Stimulated activated CD4-positive, alpha-beta T cell treated with anti-CD3 and anti-CD28 coated beads, Interleukin-12 subunit alpha, Interleukin-12 subunit beta, amount 100 ng/mL, for 4 hours (primary cell): ENCODE measurements around the gene TMEM132D.
"Not testable (repeated sequence)": the region's sequence is repeated elsewhere in the genome, so short reads cannot be mapped to it uniquely, and the experiment has no call there.

Experiments
- DNase-seq: peaks from one replicate; pipeline ENCODE4 v3.0.0-alpha.2; 2020

The TMEM132D gene

GRCh38 chr12:129570796-129571400 lies 332.9 kb downstream of the TMEM132D start:
- DNase-seq: no peak

DNA sequence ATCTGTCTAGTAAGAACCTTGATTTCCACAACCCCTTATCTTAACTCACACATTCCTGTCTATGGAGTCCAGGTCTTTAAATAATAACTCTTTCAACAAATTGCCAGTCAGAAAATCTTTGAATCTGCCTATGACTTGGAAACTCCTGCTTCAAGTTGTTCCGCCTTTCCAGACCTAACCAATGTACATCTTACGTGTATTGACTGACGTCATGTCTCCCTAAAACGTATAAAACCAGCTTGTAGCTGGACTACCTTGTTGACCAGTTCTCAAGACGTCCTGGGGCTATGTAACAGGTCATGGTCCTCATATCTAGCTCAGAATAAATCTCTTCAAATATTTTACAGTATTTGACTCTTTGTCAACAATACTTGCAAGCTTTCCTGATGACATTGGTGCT lies 337.0 kb downstream of the TMEM132D start:
- DNase-seq: no peak

DNA sequence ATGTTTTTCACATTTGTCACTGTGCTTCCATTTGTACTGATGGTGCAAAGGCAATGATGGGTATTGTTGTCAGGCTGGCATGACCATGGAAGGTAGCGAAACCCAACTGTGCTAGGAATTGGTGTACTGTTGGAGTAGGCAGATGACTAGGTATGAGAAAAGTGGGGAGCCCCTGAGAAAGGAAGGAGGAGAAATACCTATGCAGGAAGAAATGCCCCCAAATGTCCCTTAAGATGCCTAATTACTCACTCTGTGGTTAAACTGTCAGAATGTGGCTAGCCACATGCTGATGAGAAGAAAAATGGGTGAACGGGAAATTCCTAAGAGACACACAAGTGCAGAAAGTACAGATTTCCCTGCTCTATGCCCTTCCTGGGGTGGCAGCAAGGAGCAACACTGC lies 339.1 kb downstream of the TMEM132D start:
- DNase-seq: no peak

GRCh38 chr12:129563266-129563665 lies 340.6 kb downstream of the TMEM132D start:
- DNase-seq: no peak

GRCh38 chr12:129561304-129561703 lies 342.5 kb downstream of the TMEM132D start:
- no peak for DNase-seq

- DNase-seq: no peak
Observed at GRCh38 chr12:129559776-129560175, 344.0 kb downstream of the TMEM132D start.

DNA sequence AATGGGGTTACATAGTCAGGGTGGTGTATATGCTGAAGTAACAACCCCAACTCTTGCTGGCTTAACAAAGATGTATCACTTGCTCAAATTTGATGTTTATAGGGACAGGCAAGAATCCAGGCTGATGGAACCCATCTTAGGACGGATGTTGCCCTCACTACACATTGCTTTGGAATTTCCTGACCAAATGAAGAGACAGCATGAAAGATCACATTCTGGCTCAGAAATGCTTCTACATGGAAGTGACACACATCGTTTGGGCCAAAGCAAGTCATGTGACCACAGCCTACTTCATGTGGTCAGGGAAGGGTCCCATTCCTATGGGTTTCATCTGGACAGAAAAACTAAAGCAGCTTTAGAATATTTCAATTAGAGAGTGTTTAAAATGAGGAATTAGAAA lies 345.8 kb downstream of the TMEM132D start:
- no peak for DNase-seq

DNA sequence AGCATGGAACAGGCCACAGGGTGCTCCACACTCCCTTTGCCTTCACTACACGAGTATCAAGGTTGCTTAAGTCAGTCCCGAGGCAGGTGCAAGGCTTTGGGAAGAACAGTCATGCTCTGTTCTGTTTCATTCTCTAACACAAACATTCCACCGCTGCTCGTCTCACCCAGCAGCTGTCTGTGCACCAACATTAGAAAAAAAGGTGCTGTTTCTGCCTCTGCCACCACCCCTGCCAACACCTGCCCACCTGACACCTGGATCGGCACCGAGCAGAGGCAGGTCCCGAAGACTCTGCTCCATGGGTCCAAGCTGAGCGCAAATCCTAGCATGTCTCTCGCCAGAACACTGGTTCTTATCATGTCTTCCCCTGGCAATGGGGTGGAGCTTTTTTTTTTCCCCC lies 347.7 kb downstream of the TMEM132D start:
- DNase-seq: no peak

DNA sequence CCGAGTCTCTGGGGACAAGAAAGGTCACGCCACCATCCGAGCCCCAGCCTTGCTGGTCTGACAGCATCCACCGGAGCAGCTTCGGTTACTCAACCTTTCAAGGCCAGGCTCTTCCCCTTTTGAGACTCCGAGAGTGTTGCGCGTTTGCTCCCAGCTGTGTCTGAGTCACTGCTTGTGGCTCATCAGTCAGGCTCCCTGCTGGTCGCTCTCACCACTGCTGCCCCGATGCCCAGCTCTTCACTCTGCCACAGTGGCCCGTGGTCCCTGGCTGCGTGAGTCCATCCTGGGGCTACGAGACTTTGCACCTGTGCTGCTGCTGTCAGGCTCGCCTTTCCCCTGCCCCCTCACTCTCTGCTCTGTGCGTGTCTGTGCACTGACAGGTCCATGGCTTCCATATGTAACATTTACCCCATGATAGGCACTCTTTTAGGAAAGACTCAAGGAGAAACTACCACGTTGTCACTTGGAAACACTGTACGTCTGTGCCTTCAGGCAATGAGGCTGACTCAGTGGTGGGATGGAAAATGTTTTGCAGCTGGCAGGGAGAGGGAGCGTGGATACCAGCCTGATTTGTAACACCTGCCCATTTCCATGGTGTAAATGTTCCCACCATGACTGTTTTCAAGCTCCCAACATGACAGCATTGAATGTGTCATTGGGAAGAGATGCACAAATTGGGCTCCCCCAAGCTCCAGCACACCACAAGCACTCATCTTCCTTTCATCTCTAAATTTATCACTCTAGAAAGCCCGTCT lies 350.7 kb downstream of the TMEM132D start:
- no peak for DNase-seq

DNA sequence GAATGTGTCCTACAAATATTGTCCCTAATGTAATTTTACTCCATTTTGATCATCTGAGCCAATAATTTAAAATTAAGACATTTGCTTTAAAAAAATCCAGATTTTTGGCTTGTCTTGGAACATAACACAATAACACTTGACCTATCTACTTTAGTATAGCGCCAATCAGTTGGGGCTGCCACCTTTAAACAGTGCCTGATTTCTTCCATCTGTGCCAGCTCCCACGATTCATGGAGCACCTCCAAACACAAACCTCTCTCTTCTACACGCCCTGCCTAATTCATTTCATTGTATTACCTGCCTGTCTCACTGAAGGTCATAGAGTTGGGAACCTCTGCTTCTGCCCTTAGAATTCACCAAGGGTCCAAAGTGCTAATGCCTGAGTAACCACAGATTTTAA lies 352.4 kb downstream of the TMEM132D start:
- no peak for DNase-seq

- no peak for DNase-seq
Observed at GRCh38 chr12:129550353-129550752, 353.5 kb downstream of the TMEM132D start.

GRCh38 chr12:129549656-129550055 lies 354.2 kb downstream of the TMEM132D start:
- DNase-seq: no peak

DNA sequence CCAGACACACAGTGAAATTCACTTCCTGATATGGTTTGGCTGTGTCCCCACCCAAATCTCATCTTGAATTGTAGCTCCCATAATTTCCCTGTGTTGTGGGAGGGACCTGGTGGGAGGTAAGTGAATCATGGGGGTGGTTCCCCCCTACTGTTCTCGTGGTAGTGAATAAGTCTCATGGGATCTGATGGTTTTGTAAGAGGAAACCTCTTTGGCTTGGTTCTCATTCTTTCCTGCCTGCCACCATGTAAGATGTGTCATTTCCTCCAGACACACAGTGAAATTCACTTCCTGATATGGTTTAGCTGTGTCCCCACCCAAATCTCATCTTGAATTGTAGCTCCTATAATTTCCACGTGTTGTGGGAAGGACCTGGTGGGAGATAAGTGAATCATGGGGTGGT lies 354.8 kb downstream of the TMEM132D start:
- DNase-seq: not testable (repeated sequence)

DNA sequence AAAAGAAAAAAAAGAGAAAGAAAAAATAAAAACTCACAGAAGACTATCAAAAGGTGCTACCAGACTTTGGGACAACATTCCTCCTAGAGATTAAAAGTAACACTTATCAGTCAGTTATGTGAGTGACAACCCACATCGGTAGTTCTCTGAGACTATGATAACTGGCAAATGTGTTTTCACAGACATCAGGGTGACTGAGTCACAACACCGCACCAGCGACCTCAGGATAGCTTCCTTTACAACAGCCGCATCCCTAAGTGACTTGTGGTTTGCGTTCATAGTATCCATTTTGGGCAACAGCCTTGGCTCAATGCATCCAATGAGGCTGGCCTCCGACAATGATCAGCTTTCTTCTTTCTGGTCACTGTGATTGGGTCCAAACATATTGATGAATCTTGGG lies 359.1 kb downstream of the TMEM132D start:
- no peak for DNase-seq

- DNase-seq: no peak
Observed at GRCh38 chr12:129540954-129541353, 362.9 kb downstream of the TMEM132D start.

DNA sequence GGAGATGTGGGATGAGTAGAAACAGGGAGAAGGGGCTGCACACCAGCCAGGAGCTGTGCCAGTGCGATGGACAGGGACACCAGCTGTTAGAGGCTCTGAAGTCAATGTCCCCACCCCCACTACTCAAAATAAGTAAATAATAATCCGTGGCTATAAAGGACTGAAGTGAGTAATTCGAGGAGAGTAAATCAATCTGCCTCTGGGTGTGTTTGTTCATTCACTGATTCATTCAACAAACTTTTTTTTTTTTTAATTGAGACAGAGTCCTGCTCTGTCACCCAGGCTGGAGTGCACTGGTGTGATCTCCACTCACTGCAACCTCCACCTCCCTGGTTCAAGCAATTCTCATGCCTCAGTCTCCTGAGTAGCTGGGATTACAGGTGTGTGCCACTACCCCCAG lies 363.6 kb downstream of the TMEM132D start:
- no peak for DNase-seq

DNA sequence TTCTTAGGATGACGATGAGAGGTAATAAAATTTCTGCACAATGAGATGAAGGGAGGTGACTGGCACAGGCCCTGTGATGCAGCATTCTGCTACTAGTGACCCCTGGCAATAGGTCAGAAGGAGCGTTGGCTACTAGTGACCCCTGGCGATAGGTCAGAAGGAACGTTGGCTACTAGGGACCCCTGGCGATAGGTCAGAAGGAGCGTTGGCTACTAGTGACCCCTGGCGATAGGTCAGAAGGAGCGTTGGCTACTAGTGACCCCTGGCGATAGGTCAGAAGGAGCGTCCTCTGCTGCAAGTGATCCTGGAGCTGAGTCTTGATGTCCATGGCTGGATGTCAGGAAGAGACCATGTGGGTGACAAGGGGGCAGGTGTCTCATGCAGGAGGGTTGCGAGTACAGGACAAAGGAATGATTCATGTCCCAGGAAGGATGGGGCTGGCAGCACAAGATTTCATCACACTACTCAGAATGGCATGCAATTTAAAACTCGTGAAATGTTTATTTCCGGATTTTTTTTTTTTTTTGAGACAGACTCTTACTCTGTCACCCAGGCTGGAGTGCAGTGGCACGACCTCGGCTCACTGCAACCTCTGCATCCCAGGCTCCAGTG lies 365.0 kb downstream of the TMEM132D start:
- DNase-seq: not testable (repeated sequence)

GRCh38 chr12:129538137-129538536 lies 365.7 kb downstream of the TMEM132D start:
- no peak for DNase-seq

- no peak for DNase-seq
Observed at GRCh38 chr12:129534966-129535750, 368.7 kb downstream of the TMEM132D start.

DNA sequence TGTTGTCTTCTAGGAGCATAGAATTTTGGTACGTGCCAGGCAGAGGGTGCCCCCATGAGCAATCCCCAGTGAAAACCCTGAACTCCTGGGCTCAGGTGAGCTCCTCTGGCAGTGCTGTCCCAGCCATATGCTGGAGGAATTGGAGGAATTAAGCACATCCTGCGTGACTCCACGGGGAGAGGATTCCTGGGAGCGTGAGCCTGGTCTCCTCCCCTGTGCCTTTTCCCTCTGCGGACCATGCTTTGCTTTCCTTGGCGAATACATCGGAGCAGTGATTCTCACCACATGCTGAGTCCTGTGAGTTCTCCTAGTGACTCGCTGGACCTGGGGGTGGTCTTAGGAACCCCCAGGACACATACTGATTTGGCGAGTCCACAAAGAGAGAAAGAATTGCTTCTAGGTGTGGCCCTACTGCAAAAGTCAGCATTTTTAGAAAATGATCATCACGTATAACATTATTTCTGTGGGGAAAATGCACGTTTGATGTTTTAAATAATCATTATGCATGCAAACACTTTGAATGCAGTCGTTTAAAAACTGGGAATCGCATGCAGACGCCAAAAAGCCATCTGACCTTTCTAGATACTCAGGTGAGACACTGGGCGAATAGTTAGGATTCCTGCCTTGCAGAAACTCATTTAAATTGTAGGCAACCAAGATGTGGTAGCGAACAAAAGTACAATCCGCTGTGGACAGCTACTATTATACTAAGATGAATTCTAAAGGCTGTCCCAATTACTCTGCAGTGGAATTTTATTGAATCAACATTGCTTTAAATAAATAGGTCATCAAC lies 370.9 kb downstream of the TMEM132D start:
- DNase-seq: no peak

GRCh38 chr12:129532082-129532481 lies 371.7 kb downstream of the TMEM132D start:
- no peak for DNase-seq

- no peak for DNase-seq
Observed at GRCh38 chr12:129530984-129531383, 372.8 kb downstream of the TMEM132D start.

GRCh38 chr12:129530517-129530916 lies 373.3 kb downstream of the TMEM132D start:
- DNase-seq: no peak
